Neuronal stem cell (in vitro differentiated cells): ENCODE measurements around the gene GRIP1.

Experiments
- DNase-seq: peaks from one replicate; pipeline ENCODE4 v3.0.0-alpha.2; 2013; ENCODE audit warnings: low spot score
- H2AFZ ChIP-seq: one replicate; pipeline ENCODE4 v1.6.1; 2013; ENCODE audit warnings: mild to moderate bottlenecking, low read length, inconsistent platforms
- H2AK5ac ChIP-seq: 2 replicates; pipeline ENCODE4 v1.6.1; 2013; ENCODE audit warnings: low read depth, mild to moderate bottlenecking, inconsistent platforms, low read length, moderate library complexity, mixed read lengths
- H2BK120ac ChIP-seq: 2 replicates; pipeline ENCODE4 v1.6.1; 2013; ENCODE audit warnings: low read depth, mild to moderate bottlenecking, inconsistent platforms, low read length, moderate library complexity, mixed read lengths
- H2BK12ac ChIP-seq: one replicate; pipeline ENCODE4 v1.6.1; 2013; ENCODE audit warnings: low read length, inconsistent platforms
- H2BK15ac ChIP-seq: 2 replicates; pipeline ENCODE4 v1.6.1; 2013; ENCODE audit warnings: mild to moderate bottlenecking, low read length, inconsistent platforms, mixed read lengths
- H2BK5ac ChIP-seq: one replicate; pipeline ENCODE4 v1.6.1; 2013; ENCODE audit warnings: inconsistent platforms, mild to moderate bottlenecking, low read length, moderate library complexity
- H3K14ac ChIP-seq: one replicate; pipeline ENCODE4 v1.6.1; 2013; ENCODE audit warnings: low read length, inconsistent platforms
- H3K18ac ChIP-seq: 2 replicates; pipeline ENCODE4 v1.6.1; 2013; ENCODE audit warnings: low read length, inconsistent platforms
- H3K23ac ChIP-seq: 2 replicates; pipeline ENCODE4 v1.6.1; 2013; ENCODE audit warnings: low read depth, mild to moderate bottlenecking, mixed read lengths, low read length, inconsistent platforms; ENCODE audit not compliant: poor library complexity
- H3K27ac ChIP-seq: replicated peaks from 3 replicates; pipeline ENCODE4 v1.5.1; 2013; ENCODE audit warnings: low read length, inconsistent platforms
- H3K27me3 ChIP-seq, 3 experiments: 2 replicates each; pipeline ENCODE4 v1.6.1; 2013; ENCODE audit warnings: low read length in 3 of 3, mild to moderate bottlenecking in 2 of 3, inconsistent platforms in 1 of 3, low read depth in 1 of 3, mixed read lengths in 1 of 3, moderate library complexity in 1 of 3; ENCODE audit not compliant: control insufficient read depth in 3 of 3, insufficient read depth in 3 of 3
- H3K36me3 ChIP-seq, 2 donors: replicated peaks in 1 of 2; 2 replicates each; pipeline ENCODE4 v1.6.1; 2013; ENCODE audit warnings: low read length in 2 of 2; ENCODE audit not compliant: control insufficient read depth in 2 of 2, insufficient read depth in 2 of 2
- H3K4ac ChIP-seq: 2 replicates; pipeline ENCODE4 v1.6.1; 2013; ENCODE audit warnings: inconsistent platforms, mild to moderate bottlenecking, low read length, moderate library complexity
- H3K4me1 ChIP-seq, 2 donors: 1 replicate in 1 of 2; 2 replicates in 1 of 2; pipeline ENCODE4 v1.6.1; 2013; ENCODE audit warnings: low read length in 2 of 2, low read depth in 1 of 2; ENCODE audit not compliant: control insufficient read depth in 2 of 2, insufficient read depth in 1 of 2
- H3K4me2 ChIP-seq: one replicate; pipeline ENCODE4 v1.6.1; 2013; ENCODE audit warnings: mild to moderate bottlenecking, low read length, inconsistent platforms; ENCODE audit not compliant: insufficient read depth, poor library complexity, severe bottlenecking
- H3K4me3 ChIP-seq, 2 donors: 2 replicates each; pipeline ENCODE4 v1.5.1; 2013; ENCODE audit warnings: low read length in 2 of 2, mild to moderate bottlenecking in 2 of 2, inconsistent platforms in 1 of 2, moderate library complexity in 1 of 2
- H3K79me1 ChIP-seq: one replicate; pipeline ENCODE4 v1.6.1; 2013; ENCODE audit warnings: low read depth, mild to moderate bottlenecking, inconsistent platforms, low read length, moderate library complexity
- H3K9ac ChIP-seq: one replicate; pipeline ENCODE4 v1.6.1; 2013; ENCODE audit warnings: mild to moderate bottlenecking, low read depth, low read length, inconsistent platforms; ENCODE audit not compliant: poor library complexity
- H3K9me3 ChIP-seq, 2 donors: replicated peaks in 1 of 2; 2 replicates each; pipeline versions ENCODE3 to v1.6.1; 2013; ENCODE audit warnings: low read length in 2 of 2, mild to moderate bottlenecking in 2 of 2, inconsistent platforms in 1 of 2, low read depth in 1 of 2, mixed read lengths in 1 of 2, moderate library complexity in 1 of 2; ENCODE audit not compliant: control insufficient read depth in 2 of 2, insufficient read depth in 1 of 2
- H4K8ac ChIP-seq: one replicate; pipeline ENCODE4 v1.6.1; 2013; ENCODE audit warnings: low read depth, mild to moderate bottlenecking, inconsistent platforms, low read length, moderate library complexity
- H4K91ac ChIP-seq: one replicate; pipeline ENCODE4 v1.6.1; 2013; ENCODE audit warnings: low read length, low read depth, mild to moderate bottlenecking, inconsistent platforms; ENCODE audit not compliant: poor library complexity
- WGBS, 2 donors: extraction: QIAGEN DNeasy Blood & Tissue Kit; methylation state at CpG; one replicate each; pipeline ENCODE4 v1.1.7; 2013; ENCODE audit warnings: missing lambda C conversion rate in 2 of 2, mixed read lengths in 1 of 2; ENCODE audit not compliant: insufficient read length in 2 of 2, insufficient replicate concordance in 1 of 2; ENCODE audit errors: extremely low coverage in 2 of 2; 5-methylcytosine and 5-hydroxymethylcytosine counted together

The GRIP1 gene

GRCh38 chr12:66417217-66417616, 261.7 kb downstream of the GRIP1 start:
- Histone ChIP-seq H3K4me3 (no peak overlapping the region), H4K91ac (no peak overlapping the region), H3K14ac (no peak overlapping the region), H3K4me2 (no peak overlapping the region), H3K27ac (no peak overlapping the region), H3K79me1 (no peaks in the 10 kb centered on the region), H3K27me3 (no peaks in the 10 kb centered on the region), H3K4me1 (no peaks in the 10 kb centered on the region), H2AFZ (no peak overlapping the region), H3K36me3 (no peaks in the 10 kb centered on the region), H2BK15ac (no peak overlapping the region), H3K9ac (no peak overlapping the region), H3K4ac (no peak overlapping the region), H2BK12ac (no peak overlapping the region), H3K18ac (no peak overlapping the region), H2AK5ac (no peak overlapping the region), H3K9me3 (no peaks in the 10 kb centered on the region), H4K8ac (no peak overlapping the region), H3K23ac (no peak overlapping the region), H2BK5ac (no peak overlapping the region), H2BK120ac (no peak overlapping the region)
- WGBS, 2 donors, result no CpG with 5 or more reads among the region's 1 CpG
- DNase-seq, result no peak

GRCh38 chr12:66409195-66409871, 269.5 kb downstream of the GRIP1 start:
- no peak overlapping the region for H3K27ac ChIP-seq
- H3K79me1 ChIP-seq, result no peaks in the 10 kb centered on the region
- H3K23ac ChIP-seq, result no peak overlapping the region
- H2BK5ac ChIP-seq, result no peak overlapping the region
- H2BK120ac ChIP-seq, result no peak overlapping the region
- WGBS, 2 donors, result no CpG with 5 or more reads among the region's 4 CpGs
- no peak overlapping the region for H2AFZ ChIP-seq
- no peak overlapping the region for H3K14ac ChIP-seq
- peak overlapping the region; percentile 30 for H3K9ac ChIP-seq
- no peak overlapping the region for H3K18ac ChIP-seq
- H3K36me3 ChIP-seq, result no peaks in the 10 kb centered on the region
- peaks cover 7 to 9% of the 10 kb centered on the region in 2 donors for H3K4me1 ChIP-seq
- no peak overlapping the region for H2BK12ac ChIP-seq
- peak; percentile 21 for DNase-seq
- no peak overlapping the region for H3K4me3 ChIP-seq
- no peak overlapping the region for H4K91ac ChIP-seq
- no peak overlapping the region for H3K4me2 ChIP-seq
- H3K9me3 ChIP-seq, result no peaks in the 10 kb centered on the region
- H2AK5ac ChIP-seq, result peak overlapping the region; percentile 65
- no peak overlapping the region for H3K4ac ChIP-seq
- peak overlapping the region; percentile 21 for H4K8ac ChIP-seq
- H3K27me3 ChIP-seq, result no peaks in the 10 kb centered on the region
- H2BK15ac ChIP-seq, result no peak overlapping the region

GRCh38 chr12:66405395-66405794, 273.5 kb downstream of the GRIP1 start:
- Histone ChIP-seq H2BK15ac (no peak overlapping the region), H3K4ac (no peak overlapping the region), H2BK120ac (no peak overlapping the region), H3K36me3 (no peaks in the 10 kb centered on the region), H2AFZ (no peak overlapping the region), H3K79me1 (no peaks in the 10 kb centered on the region), H3K23ac (no peak overlapping the region), H2AK5ac (no peak overlapping the region), H3K9me3 (no peaks in the 10 kb centered on the region), H3K27ac (no peak overlapping the region), H3K27me3 (no peaks in the 10 kb centered on the region), H2BK12ac (no peak overlapping the region), H3K9ac (no peak overlapping the region), H3K18ac (no peak overlapping the region), H3K4me1 (peaks cover 7 to 9% of the 10 kb centered on the region in 2 donors), H3K14ac (no peak overlapping the region), H3K4me2 (no peak overlapping the region), H3K4me3 (no peak overlapping the region), H2BK5ac (no peak overlapping the region), H4K8ac (no peak overlapping the region), H4K91ac (no peak overlapping the region)
- DNase-seq, result no peak

- H3K4me2 ChIP-seq, result no peak overlapping the region
- no peak overlapping the region for H2BK12ac ChIP-seq
- no peak overlapping the region for H4K91ac ChIP-seq
- H3K14ac ChIP-seq, result no peak overlapping the region
- H3K36me3 ChIP-seq, result no peaks in the 10 kb centered on the region
- H2BK15ac ChIP-seq, result no peak overlapping the region
- H3K4me3 ChIP-seq, result no peak overlapping the region
- H3K4ac ChIP-seq, result no peak overlapping the region
- no peak overlapping the region for H2AK5ac ChIP-seq
- H4K8ac ChIP-seq, result no peak overlapping the region
- H3K9ac ChIP-seq, result no peak overlapping the region
- no peaks in the 10 kb centered on the region for H3K9me3 ChIP-seq
- H3K27me3 ChIP-seq, result no peaks in the 10 kb centered on the region
- no peak overlapping the region for H3K23ac ChIP-seq
- no peaks in the 10 kb centered on the region for H3K79me1 ChIP-seq
- no peak overlapping the region for H2BK5ac ChIP-seq
- H3K27ac ChIP-seq, result no peak overlapping the region
- DNase-seq, result no peak
- H2BK120ac ChIP-seq, result no peak overlapping the region
- peaks cover 7 to 9% of the 10 kb centered on the region in 2 donors for H3K4me1 ChIP-seq
- no peak overlapping the region for H3K18ac ChIP-seq
- no peak overlapping the region for H2AFZ ChIP-seq
Measured at GRCh38 chr12:66403746-66404145, 275.1 kb downstream of the GRIP1 start.
